ENCODE measurements around the gene AMIGO2. TPM values are rescaled to one million over a fixed set of nuclear protein-coding genes. Genes with fewer than 3 reads are reported as not detected.

The AMIGO2 gene
- total and polyA plus RNA-seq, 2 experiments from 2014 or later: 0.92 to 2.2 TPM

DNA sequence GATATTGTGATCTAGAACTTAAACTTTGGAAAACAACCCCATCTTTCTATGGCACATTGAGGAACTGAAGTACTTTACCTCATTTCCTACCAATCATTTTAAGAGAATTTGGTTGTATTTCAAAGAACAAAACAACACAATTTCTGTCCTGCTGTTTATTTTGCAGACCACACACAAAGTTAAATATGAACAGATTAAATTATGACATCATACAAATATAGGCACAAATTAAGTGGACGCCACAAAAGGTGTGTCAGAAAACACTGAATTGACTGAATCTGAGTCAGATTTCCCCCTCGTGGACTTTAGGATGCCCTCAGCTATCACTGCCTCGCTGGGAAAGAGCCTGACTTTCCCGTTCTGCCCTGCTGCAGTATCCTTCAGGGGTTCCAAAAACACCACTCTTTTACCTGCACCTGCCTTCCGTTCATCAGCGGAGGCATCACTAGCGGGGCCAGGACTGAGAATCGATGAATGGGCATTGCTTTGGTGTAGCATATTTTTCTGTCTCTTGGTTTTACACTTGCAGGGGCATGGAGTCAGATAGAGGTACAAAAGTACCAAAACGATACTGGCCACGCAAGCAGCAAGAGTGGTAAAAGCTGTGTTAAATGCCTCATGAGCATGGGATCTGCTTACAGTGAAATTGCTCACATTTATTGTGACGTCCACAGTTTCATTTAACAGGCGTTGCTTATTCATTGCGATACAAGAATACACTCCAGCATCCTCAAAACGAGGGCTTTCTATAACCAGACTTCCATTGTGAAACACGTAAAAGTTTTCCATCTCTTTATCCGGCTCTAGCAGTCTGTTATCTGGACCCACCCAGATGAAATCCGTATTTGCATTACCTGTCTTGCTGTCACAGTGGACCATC, 2.3 kb downstream of the AMIGO2 start:
- Histone ChIP-seq H3K4me3 (no peak overlapping the region), H3K9me3 (ENCODE audit: low read depth) (no peaks in the 10 kb centered on the region), H3K4me1 (ENCODE audit: low read depth) (no peaks in the 10 kb centered on the region), H3K36me3 (no peaks in the 10 kb centered on the region), H3K27ac (no peak overlapping the region), H3K27me3 (no peaks in the 10 kb centered on the region)
- no peak for DNase-seq (ENCODE audit: low read depth in 1 of 2, low spot score in 1 of 2)
- TF ChIP-seq, protein P1, sequence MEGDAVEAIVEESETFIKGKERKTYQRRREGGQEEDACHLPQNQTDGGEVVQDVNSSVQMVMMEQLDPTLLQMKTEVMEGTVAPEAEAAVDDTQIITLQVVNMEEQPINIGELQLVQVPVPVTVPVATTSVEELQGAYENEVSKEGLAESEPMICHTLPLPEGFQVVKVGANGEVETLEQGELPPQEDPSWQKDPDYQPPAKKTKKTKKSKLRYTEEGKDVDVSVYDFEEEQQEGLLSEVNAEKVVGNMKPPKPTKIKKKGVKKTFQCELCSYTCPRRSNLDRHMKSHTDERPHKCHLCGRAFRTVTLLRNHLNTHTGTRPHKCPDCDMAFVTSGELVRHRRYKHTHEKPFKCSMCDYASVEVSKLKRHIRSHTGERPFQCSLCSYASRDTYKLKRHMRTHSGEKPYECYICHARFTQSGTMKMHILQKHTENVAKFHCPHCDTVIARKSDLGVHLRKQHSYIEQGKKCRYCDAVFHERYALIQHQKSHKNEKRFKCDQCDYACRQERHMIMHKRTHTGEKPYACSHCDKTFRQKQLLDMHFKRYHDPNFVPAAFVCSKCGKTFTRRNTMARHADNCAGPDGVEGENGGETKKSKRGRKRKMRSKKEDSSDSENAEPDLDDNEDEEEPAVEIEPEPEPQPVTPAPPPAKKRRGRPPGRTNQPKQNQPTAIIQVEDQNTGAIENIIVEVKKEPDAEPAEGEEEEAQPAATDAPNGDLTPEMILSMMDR (IDR thresholded peaks at IDR 0.05; ENCODE audit: low read depth, low read length): no peak

DNA sequence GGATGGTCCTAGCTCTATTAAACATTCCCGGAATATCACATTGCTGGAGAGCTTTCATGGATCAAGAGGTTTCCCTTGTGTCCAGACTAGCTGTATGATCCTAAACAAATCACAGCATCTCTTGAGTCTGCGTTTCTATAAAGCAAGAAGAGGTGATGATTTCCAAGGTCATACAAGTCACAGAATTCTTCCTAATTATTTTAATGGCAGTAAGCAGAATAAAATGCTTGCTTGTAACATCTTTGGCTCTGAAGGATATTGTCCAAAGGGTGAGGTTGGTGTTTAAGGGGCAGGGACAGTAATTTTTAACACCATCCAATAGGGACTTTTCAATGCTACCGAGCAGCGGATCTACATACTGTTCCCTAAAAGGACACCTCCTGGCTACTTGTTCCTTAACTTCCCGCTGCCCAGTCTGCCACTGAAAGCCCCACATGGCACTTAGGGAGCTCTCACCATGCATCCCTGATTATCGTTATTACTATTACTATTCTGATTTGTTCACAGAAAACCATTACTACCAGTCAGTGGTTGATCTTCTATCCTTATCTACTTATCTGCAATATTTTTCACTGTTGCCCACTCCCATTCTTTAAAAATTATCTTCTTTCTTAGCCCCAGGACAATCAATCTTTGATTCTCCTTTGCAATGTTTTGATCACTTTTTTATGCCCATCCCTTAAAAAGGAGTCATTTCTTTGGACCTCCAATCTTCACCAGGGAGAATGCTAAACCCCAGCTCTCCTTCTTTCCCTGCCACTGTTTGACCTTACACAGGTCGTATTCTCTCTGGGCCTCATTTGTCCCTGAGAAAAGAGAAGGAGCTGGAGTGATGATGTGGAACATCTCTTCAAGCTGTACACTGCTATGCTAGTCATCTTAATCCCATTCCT, 4.3 kb downstream of the AMIGO2 start:
- no peaks in the 10 kb centered on the region for H3K4me1 ChIP-seq (ENCODE audit: low read depth)
- no peak overlapping the region for H3K27ac ChIP-seq
- DNase-seq (ENCODE audit: low read depth in 1 of 2, low spot score in 1 of 2): no peak
- H3K9me3 ChIP-seq (ENCODE audit: low read depth): no peaks in the 10 kb centered on the region
- TF ChIP-seq, protein P1 (IDR thresholded peaks at IDR 0.05; ENCODE audit: low read depth, low read length): no peak
- no peaks in the 10 kb centered on the region for H3K27me3 ChIP-seq
- H3K4me3 ChIP-seq: no peak overlapping the region
- no peaks in the 10 kb centered on the region for H3K36me3 ChIP-seq

DNA sequence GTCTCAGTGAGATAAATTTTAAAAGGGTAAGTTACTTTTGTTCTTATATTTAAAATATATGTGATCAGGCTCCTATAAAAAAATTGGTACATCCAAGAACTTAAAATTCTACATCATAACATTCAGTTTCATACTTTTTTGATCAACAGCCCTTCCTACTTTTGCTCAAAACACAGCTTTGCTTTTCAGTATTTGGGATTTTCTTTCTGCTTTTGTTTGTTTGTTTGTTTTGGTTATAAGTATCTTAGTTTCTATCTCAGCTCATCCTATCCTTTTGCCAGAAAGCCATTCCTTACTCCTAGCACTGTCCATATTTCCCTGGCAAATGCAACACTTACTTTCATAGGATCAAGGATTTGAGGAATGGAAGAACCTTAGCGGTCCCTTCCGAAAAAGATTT, 5.0 kb downstream of the AMIGO2 start:
- Histone ChIP-seq H3K27me3 (no peaks in the 10 kb centered on the region), H3K9me3 (ENCODE audit: low read depth) (no peaks in the 10 kb centered on the region), H3K36me3 (no peaks in the 10 kb centered on the region), H3K27ac (no peak overlapping the region), H3K4me1 (ENCODE audit: low read depth) (no peaks in the 10 kb centered on the region), H3K4me3 (no peak overlapping the region)
- DNase-seq (ENCODE audit: low read depth in 1 of 2, low spot score in 1 of 2): no peak
- TF ChIP-seq, protein P1 (IDR thresholded peaks at IDR 0.05; ENCODE audit: low read depth, low read length): no peak

DNA sequence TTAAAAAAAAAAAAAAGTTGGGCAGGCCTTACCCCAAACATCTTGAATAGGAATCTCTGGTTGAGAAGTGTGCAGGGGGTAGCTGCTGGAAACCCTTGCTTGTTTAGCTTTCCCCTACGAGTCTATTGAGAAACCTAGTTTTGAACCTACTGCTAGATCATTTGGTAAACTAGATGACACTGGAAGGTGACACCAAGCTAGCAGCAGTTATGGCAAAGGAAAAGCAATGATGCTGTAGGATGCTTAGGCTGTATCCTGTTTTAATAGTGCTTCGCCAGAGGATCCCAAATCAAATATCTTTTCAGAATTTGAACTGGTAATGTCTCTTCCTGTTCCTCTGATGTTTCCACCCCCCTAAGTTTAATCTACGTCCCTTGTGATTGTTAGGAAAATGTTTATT, 5.8 kb downstream of the AMIGO2 start:
- no peaks in the 10 kb centered on the region for H3K4me1 ChIP-seq (ENCODE audit: low read depth)
- no peaks in the 10 kb centered on the region for H3K9me3 ChIP-seq (ENCODE audit: low read depth)
- no peaks in the 10 kb centered on the region for H3K27me3 ChIP-seq
- H3K4me3 ChIP-seq: no peak overlapping the region
- no peak overlapping the region for H3K27ac ChIP-seq
- DNase-seq (ENCODE audit: low read depth in 1 of 2, low spot score in 1 of 2): no peak
- no peaks in the 10 kb centered on the region for H3K36me3 ChIP-seq
- TF ChIP-seq, protein P1 (IDR thresholded peaks at IDR 0.05; ENCODE audit: low read depth, low read length): no peak

DNA sequence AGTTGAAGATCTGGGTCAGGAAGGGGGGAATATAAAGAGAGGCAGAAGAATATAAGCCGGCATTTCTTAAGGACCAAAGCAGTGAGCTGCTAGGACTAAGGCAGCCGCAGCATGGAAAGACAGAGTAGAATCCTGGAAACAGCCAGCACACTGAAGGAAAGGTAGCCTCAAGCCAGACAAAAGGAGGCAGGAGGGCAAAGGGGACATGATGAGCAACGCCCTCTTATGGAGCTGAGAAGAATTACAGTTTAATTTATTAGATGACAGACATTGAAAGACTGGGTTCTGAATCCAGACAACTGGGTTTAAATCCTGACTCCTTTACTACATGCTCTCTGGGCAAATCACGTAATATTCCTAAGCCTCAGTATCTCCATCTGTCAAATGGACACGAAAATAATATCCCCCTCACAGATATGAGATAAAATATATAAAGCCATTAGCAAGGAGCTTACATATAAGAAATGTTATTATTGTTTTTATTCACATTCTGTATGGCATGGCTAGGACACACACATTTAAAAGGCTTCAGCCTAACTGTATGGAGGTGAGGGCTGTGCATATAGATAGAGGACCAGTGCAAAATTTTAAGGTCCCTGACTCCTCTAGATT, 8.4 kb downstream of the AMIGO2 start:
- peak; percentile 26 to 38 for DNase-seq (ENCODE audit: low read depth in 1 of 2, low spot score in 1 of 2)
- no peaks in the 10 kb centered on the region for H3K9me3 ChIP-seq (ENCODE audit: low read depth)
- TF ChIP-seq, protein P1 (IDR thresholded peaks at IDR 0.05; ENCODE audit: low read depth, low read length): peak; percentile 52
- H3K27ac ChIP-seq: no peak overlapping the region
- H3K4me3 ChIP-seq: no peak overlapping the region
- H3K27me3 ChIP-seq: no peaks in the 10 kb centered on the region
- no peaks in the 10 kb centered on the region for H3K36me3 ChIP-seq
- H3K4me1 ChIP-seq (ENCODE audit: low read depth): no peaks in the 10 kb centered on the region

All from cardiac muscle cell (in vitro differentiated cells and primary cell).